Measurements from ENCODE around the gene BPHL. TPM values are rescaled to one million over a fixed set of nuclear protein-coding genes. Genes with fewer than 3 reads are reported as not detected.
"Not testable (repeated sequence)": the region's sequence is repeated elsewhere in the genome, so short reads cannot be mapped to it uniquely, and the experiment has no call there.

The BPHL gene
- total and polyA plus RNA-seq, 4 experiments from 2014 or later: 8.1 to 13.7 (median 10.2) TPM

DNA sequence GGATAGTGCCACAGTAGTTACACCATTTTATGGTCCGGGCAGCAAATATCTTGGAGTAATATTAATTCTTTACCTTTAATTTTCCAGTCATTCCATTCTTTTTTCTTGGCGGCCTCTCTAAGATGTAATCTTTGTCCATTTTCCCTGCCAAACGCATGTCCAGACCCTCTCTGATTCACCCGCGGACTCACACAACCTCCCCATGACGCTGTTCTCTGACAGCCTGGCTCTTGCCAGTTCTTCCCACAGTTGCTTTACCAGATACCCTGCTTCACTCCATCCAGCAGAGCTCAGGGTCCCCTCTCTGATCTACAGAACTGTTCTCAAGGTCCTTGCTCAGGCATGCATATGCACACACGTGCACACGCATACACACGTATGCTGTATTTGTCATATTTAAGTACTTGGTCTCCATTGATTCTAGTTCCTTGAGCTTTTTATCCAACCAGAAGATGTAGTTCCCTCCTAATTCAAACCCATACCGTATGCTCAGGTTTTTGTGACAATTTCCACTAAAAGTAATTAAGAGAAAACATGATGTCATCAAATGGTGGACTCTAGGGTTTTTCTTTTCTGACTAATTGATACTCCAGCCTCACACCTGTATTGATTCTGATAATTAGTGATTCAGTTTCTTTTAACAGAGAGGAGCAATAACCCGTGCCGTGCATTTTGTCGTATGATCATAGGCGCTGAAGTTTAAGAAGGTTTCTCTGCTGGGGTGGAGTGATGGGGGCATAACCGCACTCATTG lies 10.0 kb downstream of the BPHL start:
- no peak for DNase-seq
- Mint-ChIP-seq H3K27me3 (no peaks in the 10 kb centered on the region), H3K4me3 (no peak overlapping the region), H3K27ac (no peak overlapping the region), H3K4me1 (peaks cover 0 to 4% (median 0%) of the 10 kb centered on the region in 4 donors), H3K36me3 (peaks cover 25 to 26% of the 10 kb centered on the region in 2 donors), H3K9me3 (no peaks in the 10 kb centered on the region)
- CTCF ChIA-PET (ENCODE audit: partially characterized antibody): interaction anchor here (1.2 to 7.4 kb wide), 2 partner anchors 11 to 124 kb away, joined by 3 to 83 read pairs; no protein-coding TSS in a partner anchor
- intact Hi-C loops (cut with micrococcal nuclease): no loop called here
- no peak overlapping the region for H3K4me3 ChIP-seq (ENCODE audit: low read length in 2 of 2)
- no peaks in the 10 kb centered on the region for H3K4me1 ChIP-seq (ENCODE audit: insufficient read depth, low read length)
- no peaks in the 10 kb centered on the region for H3K36me3 ChIP-seq (ENCODE audit: insufficient read depth, low read length)
- H3K27ac ChIP-seq (ENCODE audit: low read depth, low read length): no peak overlapping the region
- POLR2A ChIA-PET (ENCODE audit: partially characterized antibody): no interaction called here
- H3K27me3 ChIP-seq (ENCODE audit: insufficient read depth, low read length): no peaks in the 10 kb centered on the region
- no peaks in the 10 kb centered on the region for H3K9me3 ChIP-seq (ENCODE audit: control insufficient read depth in 1 of 2, low read length in 2 of 2)

DNA sequence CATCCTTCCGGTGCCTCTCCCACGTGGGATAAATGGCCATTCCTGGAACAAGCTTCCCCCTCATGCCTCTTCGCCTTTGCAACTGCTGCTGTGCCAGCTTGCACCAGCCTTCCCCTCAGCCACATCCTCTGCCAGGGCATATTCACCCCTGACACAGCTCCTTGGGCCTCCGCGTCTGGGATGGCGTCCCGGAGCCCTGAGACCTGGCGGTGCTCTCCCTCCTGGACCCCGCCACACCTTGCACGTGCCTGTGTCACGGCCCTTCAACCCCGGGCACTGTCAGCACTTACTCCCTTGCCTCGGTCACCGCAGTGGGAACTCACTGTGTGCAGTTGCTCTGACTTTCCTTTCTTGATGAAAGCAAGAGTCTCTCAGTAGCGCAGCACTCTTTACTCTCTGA lies 13.2 kb downstream of the BPHL start:
- Histone ChIP-seq H3K4me1 (ENCODE audit: insufficient read depth, low read length) (no peaks in the 10 kb centered on the region), H3K4me3 (ENCODE audit: low read length in 2 of 2) (no peak overlapping the region), H3K27me3 (ENCODE audit: insufficient read depth, low read length) (no peaks in the 10 kb centered on the region), H3K9me3 (ENCODE audit: control insufficient read depth in 1 of 2, low read length in 2 of 2) (no peaks in the 10 kb centered on the region), H3K36me3 (ENCODE audit: insufficient read depth, low read length) (no peaks in the 10 kb centered on the region), H3K27ac (ENCODE audit: low read depth, low read length) (no peak overlapping the region)
- H3K36me3 Mint-ChIP-seq: peaks cover 35 to 41% of the 10 kb centered on the region in 2 donors
- H3K27me3 Mint-ChIP-seq: no peaks in the 10 kb centered on the region
- ChIA-PET CTCF (ENCODE audit: partially characterized antibody) (interaction anchor here (7.4 kb wide), 1 partner anchor 121 kb away, joined by 83 read pairs; no protein-coding TSS in a partner anchor), POLR2A (ENCODE audit: partially characterized antibody) (no interaction called here)
- intact Hi-C loops (cut with micrococcal nuclease): no loop called here
- H3K27ac Mint-ChIP-seq: peak overlapping the region in 1 of 7 donors; percentile 48
- no peak for DNase-seq
- no peaks in the 10 kb centered on the region for H3K9me3 Mint-ChIP-seq
- no peak overlapping the region for H3K4me3 Mint-ChIP-seq
- H3K4me1 Mint-ChIP-seq: no peaks in the 10 kb centered on the region

DNA sequence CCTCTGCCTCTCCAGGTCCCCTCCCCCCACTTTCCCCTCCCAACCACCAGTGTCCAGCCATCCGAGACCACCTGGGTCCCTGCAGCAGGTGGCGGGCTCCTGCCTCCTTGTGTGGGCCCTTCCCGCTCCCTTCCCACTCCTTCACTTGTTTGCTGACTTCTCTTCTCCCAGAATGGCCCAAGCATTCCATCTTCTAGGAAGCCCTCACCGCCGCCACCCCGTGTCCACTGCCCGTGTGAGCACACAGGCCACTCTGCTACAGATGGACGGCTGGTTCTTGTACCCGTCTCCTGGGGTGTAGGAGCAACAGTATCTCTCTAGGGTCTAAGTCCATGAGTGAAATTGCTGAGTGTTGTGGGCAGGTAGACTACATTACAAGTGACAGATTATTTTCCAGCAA lies 15.0 kb downstream of the BPHL start:
- Histone ChIP-seq H3K27ac (ENCODE audit: low read depth, low read length) (no peak overlapping the region), H3K36me3 (ENCODE audit: insufficient read depth, low read length) (peaks cover 4% of the 10 kb centered on the region), H3K4me1 (ENCODE audit: insufficient read depth, low read length) (no peaks in the 10 kb centered on the region), H3K27me3 (ENCODE audit: insufficient read depth, low read length) (no peaks in the 10 kb centered on the region), H3K4me3 (ENCODE audit: low read length in 2 of 2) (no peak overlapping the region), H3K9me3 (ENCODE audit: control insufficient read depth in 1 of 2, low read length in 2 of 2) (no peaks in the 10 kb centered on the region)
- intact Hi-C loops (cut with micrococcal nuclease): no loop called here
- no peak for DNase-seq
- Mint-ChIP-seq H3K4me3 (no peak overlapping the region), H3K4me1 (no peaks in the 10 kb centered on the region), H3K27me3 (no peaks in the 10 kb centered on the region), H3K27ac (no peak overlapping the region), H3K9me3 (no peaks in the 10 kb centered on the region), H3K36me3 (peaks cover 42 to 56% of the 10 kb centered on the region in 2 donors)
- CTCF ChIA-PET (ENCODE audit: partially characterized antibody): no interaction called here
- POLR2A ChIA-PET (ENCODE audit: partially characterized antibody): no interaction called here

DNA sequence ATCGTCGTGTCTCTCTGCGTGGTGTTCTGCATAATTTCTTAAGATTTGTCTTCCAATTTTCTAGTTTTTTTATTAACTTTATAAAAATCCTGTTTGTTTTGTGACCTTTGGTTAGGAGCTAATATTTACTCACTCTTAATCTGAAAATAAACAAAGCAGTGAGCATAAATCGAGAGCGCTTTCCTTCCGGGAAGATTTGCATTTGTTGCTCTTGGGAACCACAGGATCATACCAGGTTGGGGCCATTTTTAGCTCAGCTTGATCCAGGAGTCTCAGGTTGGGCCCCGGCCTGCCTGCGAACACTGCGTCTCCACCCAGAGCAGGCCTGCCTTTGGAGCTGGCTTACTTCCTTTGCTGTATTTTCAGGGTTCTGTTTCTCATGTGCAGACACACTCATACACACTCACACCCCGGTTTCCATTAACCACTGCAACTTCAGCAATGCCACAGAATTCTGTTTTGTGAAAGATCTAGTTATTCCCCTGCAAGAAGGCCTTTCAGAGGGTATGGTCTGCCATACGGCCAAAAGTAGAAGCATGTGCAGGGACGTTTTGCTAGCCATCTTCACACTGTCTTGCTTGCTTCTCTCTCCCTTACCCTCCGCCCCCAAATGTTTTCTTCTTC lies 17.3 kb downstream of the BPHL start:
- no peak overlapping the region for H3K27ac ChIP-seq (ENCODE audit: low read depth, low read length)
- intact Hi-C loops (cut with micrococcal nuclease): no loop called here
- no peaks in the 10 kb centered on the region for H3K27me3 ChIP-seq (ENCODE audit: insufficient read depth, low read length)
- Mint-ChIP-seq H3K4me1 (no peaks in the 10 kb centered on the region), H3K9me3 (no peaks in the 10 kb centered on the region), H3K27me3 (no peaks in the 10 kb centered on the region), H3K27ac (peak overlapping the region in 1 of 7 donors; percentile 56), H3K4me3 (no peak overlapping the region), H3K36me3 (peaks cover 41 to 62% of the 10 kb centered on the region in 2 donors)
- no peak for DNase-seq
- no peak overlapping the region for H3K4me3 ChIP-seq (ENCODE audit: low read length in 2 of 2)
- H3K36me3 ChIP-seq (ENCODE audit: insufficient read depth, low read length): peaks cover 4% of the 10 kb centered on the region
- H3K4me1 ChIP-seq (ENCODE audit: insufficient read depth, low read length): no peaks in the 10 kb centered on the region
- ChIA-PET CTCF (ENCODE audit: partially characterized antibody) (interaction anchor here (1.4 kb wide), 1 partner anchor 10 kb away, joined by 3 read pairs; no protein-coding TSS in a partner anchor), POLR2A (ENCODE audit: partially characterized antibody) (no interaction called here)
- no peaks in the 10 kb centered on the region for H3K9me3 ChIP-seq (ENCODE audit: control insufficient read depth in 1 of 2, low read length in 2 of 2)

DNA sequence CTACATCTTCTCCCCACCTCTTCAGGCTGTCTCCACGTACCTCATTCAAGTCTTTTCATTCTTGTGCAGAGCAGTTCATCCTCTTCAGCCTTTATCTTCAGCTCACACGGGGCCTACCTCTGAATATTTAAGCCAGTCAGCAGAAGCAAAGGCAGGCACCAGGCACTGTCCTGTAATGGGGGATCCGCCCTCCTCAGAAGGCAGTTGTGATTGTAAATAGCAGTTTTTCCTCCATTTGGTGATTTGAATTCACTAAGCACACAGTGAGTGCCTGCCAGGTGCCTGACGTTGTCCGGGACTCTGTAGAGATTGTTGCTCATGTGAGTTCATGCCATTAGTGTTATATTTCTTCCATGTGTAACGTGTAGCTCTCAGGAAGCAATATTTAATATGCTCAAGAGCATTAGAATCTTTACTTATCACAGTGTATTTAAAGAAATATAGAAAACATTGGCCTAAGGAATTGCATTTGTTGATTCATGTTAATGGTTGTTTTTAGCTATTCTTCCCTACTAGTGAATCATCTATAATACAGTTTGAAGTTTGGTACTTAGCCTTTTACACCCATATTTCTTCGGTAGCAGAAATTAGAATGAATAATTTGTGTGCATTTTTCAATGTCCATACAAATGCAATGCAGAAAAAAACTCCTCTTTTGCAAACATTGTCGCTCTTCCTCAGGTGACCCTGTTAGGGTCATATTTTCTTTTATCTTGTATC lies 17.9 kb downstream of the BPHL start:
- Mint-ChIP-seq H3K27me3 (no peaks in the 10 kb centered on the region), H3K4me1 (no peaks in the 10 kb centered on the region), H3K4me3 (no peak overlapping the region), H3K9me3 (no peaks in the 10 kb centered on the region), H3K27ac (peak overlapping the region in 2 of 7 donors; percentile 17 to 56), H3K36me3 (peaks cover 38 to 58% of the 10 kb centered on the region in 2 donors)
- CTCF ChIA-PET (ENCODE audit: partially characterized antibody): no interaction called here
- intact Hi-C loops (cut with micrococcal nuclease): no loop called here
- POLR2A ChIA-PET (ENCODE audit: partially characterized antibody): no interaction called here
- peaks cover 4% of the 10 kb centered on the region for H3K36me3 ChIP-seq (ENCODE audit: insufficient read depth, low read length)
- no peak overlapping the region for H3K27ac ChIP-seq (ENCODE audit: low read depth, low read length)
- H3K4me3 ChIP-seq (ENCODE audit: low read length in 2 of 2): no peak overlapping the region
- H3K4me1 ChIP-seq (ENCODE audit: insufficient read depth, low read length): no peaks in the 10 kb centered on the region
- no peaks in the 10 kb centered on the region for H3K27me3 ChIP-seq (ENCODE audit: insufficient read depth, low read length)
- DNase-seq: no peak
- no peaks in the 10 kb centered on the region for H3K9me3 ChIP-seq (ENCODE audit: control insufficient read depth in 1 of 2, low read length in 2 of 2)

DNA sequence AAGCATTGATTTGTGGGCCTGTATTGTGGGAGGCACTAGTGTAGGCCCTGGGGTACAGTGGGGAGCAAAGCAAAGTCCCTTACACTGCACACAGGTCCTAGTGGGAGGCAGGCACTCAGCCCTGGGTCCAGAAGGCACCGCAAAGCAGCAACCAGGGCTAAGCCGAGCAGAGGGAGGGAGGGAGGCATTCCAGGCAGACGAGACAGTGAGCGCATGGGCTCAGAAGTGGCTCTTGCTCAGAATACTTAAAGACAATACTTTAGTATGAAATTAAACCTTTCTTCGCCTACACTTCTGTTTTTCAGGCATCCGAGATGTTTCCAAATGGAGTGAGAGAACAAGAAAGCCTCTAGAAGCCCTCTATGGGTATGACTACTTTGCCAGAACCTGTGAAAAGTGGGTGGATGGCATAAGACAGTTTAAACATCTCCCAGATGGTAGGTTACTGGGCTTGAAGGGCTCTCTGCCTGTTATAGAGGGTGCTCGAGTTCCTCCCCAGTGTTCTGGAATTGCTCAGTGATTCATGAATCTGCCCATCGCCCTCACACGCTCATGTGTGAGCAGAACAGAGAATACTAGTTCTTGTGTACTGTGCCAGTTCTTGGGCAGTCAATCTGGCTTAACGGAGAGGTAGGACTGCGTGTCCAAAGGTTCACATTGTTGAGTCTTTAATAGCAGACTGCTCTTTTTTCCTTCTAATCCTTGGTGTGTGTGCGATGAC lies 18.7 kb downstream of the BPHL start:
- no peak overlapping the region for H3K4me3 Mint-ChIP-seq
- POLR2A ChIA-PET (ENCODE audit: partially characterized antibody): no interaction called here

DNA sequence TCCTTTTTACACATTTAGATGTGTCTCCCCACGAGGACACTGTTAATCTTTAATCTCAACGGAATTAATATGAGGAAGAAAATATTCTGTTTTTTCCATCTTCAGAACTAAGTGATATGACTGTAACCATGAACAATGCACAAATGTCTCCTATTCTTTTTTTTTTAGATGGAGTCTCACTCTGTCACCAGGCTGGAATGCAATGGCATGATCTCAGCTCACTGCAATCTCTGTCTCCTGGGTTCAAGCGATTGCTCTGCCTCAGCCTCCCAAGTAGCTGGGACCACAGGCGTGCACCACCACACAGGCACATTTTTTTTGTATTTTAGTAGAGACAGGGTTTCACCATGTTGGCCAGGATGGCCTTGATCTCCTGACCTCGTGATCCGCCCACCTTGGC lies 19.4 kb downstream of the BPHL start:
- H3K36me3 Mint-ChIP-seq: peaks cover 38 to 55% of the 10 kb centered on the region in 2 donors
- H3K4me3 ChIP-seq (ENCODE audit: low read length in 2 of 2); H3K27me3 Mint-ChIP-seq; H3K9me3 ChIP-seq (ENCODE audit: control insufficient read depth in 1 of 2, low read length in 2 of 2); H3K4me1 Mint-ChIP-seq; H3K27ac ChIP-seq (ENCODE audit: low read depth, low read length); intact Hi-C loops (cut with micrococcal nuclease); H3K27ac Mint-ChIP-seq; H3K36me3 ChIP-seq (ENCODE audit: insufficient read depth, low read length); H3K4me1 ChIP-seq (ENCODE audit: insufficient read depth, low read length); DNase-seq; H3K4me3 Mint-ChIP-seq; H3K9me3 Mint-ChIP-seq; POLR2A ChIA-PET (ENCODE audit: partially characterized antibody); H3K27me3 ChIP-seq (ENCODE audit: insufficient read depth, low read length): not testable (repeated sequence)
- CTCF ChIA-PET (ENCODE audit: partially characterized antibody): interaction anchor here (1.9 kb wide), 1 partner anchor 12 kb away, joined by 5 read pairs; no protein-coding TSS in a partner anchor

More for the DNA sequence above, 18.7 kb downstream of the BPHL start:
- no peak overlapping the region for H3K27ac ChIP-seq (ENCODE audit: low read depth, low read length)
- no peaks in the 10 kb centered on the region for H3K4me1 Mint-ChIP-seq
- no peaks in the 10 kb centered on the region for H3K9me3 ChIP-seq (ENCODE audit: control insufficient read depth in 1 of 2, low read length in 2 of 2)
- no peaks in the 10 kb centered on the region for H3K27me3 ChIP-seq (ENCODE audit: insufficient read depth, low read length)
- CTCF ChIA-PET (ENCODE audit: partially characterized antibody): no interaction called here
- H3K27ac Mint-ChIP-seq: peak overlapping the region in 1 of 7 donors; percentile 25
- no peak for DNase-seq
- no peaks in the 10 kb centered on the region for H3K9me3 Mint-ChIP-seq
- no peaks in the 10 kb centered on the region for H3K4me1 ChIP-seq (ENCODE audit: insufficient read depth, low read length)
- intact Hi-C loops (cut with micrococcal nuclease): no loop called here
- H3K4me3 ChIP-seq (ENCODE audit: low read length in 2 of 2): no peak overlapping the region
- H3K27me3 Mint-ChIP-seq: no peaks in the 10 kb centered on the region
- H3K36me3 ChIP-seq (ENCODE audit: insufficient read depth, low read length): peaks cover 4% of the 10 kb centered on the region
- peaks cover 38 to 52% of the 10 kb centered on the region in 2 donors for H3K36me3 Mint-ChIP-seq

Measured in CD4-positive, alpha-beta memory T cell (primary cell).